Nephron (organoid): Measurements from ENCODE around the gene PTPRN2.

ENCODE experiments used
- H3K27ac Mint-ChIP-seq, 3 experiments: 2 replicates each; pipeline ENCODE4 v1.8.0; 2020; ENCODE audit warnings: mixed read lengths in 3 of 3, mild to moderate bottlenecking in 2 of 3, moderate library complexity in 1 of 3
- H3K27me3 Mint-ChIP-seq: 2 replicates; pipeline ENCODE4 v1.8.0; 2021; ENCODE audit warnings: low read depth, mild to moderate bottlenecking, moderate library complexity, mixed read lengths
- H3K36me3 Mint-ChIP-seq: 2 replicates; pipeline ENCODE4 v1.8.0; 2020; ENCODE audit warnings: low read depth, mixed read lengths
- H3K4me1 Mint-ChIP-seq: 2 replicates; pipeline ENCODE4 v1.8.0; 2020; ENCODE audit warnings: mixed read lengths
- H3K4me3 Mint-ChIP-seq, 3 experiments: 2 replicates each; pipeline ENCODE4 v1.8.0; 2020; ENCODE audit warnings: mild to moderate bottlenecking in 3 of 3, mixed read lengths in 3 of 3, moderate library complexity in 2 of 3
- H3K9me3 Mint-ChIP-seq: 2 replicates; pipeline ENCODE4 v1.8.0; 2020; ENCODE audit warnings: mixed read lengths
- TF ChIP-seq, protein P1 (sequence below), 3 experiments: fragments of 200-600 bp; sonication (generic); IDR thresholded peaks; one replicate each; pipeline ENCODE4 v1.5.0; 2021; ENCODE audit warnings: antibody characterized with exemption in 3 of 3; ENCODE audit not compliant: unreplicated experiment in 3 of 3

PTPRN2 gene

DNA sequence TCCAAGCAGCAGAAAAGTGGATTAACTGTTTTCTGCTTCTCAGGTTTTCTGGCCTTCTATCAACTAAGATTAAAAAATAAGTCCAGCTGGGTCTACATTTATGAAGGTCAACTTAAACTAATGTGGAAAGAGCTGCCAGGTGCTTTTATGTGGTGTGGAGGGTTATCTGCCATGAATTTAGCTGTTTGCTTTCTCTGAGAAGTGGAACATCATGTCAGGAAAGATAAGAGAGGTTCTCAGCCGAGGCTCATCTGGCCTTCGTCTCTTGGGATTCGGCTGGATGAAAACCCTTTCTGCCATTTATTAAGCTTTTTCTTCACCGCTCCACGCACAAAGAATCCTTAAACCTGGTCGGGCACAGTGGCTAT is 5.5 kb downstream of the PTPRN2 start:
- TF ChIP-seq, protein P1, sequence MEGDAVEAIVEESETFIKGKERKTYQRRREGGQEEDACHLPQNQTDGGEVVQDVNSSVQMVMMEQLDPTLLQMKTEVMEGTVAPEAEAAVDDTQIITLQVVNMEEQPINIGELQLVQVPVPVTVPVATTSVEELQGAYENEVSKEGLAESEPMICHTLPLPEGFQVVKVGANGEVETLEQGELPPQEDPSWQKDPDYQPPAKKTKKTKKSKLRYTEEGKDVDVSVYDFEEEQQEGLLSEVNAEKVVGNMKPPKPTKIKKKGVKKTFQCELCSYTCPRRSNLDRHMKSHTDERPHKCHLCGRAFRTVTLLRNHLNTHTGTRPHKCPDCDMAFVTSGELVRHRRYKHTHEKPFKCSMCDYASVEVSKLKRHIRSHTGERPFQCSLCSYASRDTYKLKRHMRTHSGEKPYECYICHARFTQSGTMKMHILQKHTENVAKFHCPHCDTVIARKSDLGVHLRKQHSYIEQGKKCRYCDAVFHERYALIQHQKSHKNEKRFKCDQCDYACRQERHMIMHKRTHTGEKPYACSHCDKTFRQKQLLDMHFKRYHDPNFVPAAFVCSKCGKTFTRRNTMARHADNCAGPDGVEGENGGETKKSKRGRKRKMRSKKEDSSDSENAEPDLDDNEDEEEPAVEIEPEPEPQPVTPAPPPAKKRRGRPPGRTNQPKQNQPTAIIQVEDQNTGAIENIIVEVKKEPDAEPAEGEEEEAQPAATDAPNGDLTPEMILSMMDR (IDR thresholded peaks at IDR 0.05; ENCODE audit: unreplicated experiment in 3 of 3) = no peak

DNA sequence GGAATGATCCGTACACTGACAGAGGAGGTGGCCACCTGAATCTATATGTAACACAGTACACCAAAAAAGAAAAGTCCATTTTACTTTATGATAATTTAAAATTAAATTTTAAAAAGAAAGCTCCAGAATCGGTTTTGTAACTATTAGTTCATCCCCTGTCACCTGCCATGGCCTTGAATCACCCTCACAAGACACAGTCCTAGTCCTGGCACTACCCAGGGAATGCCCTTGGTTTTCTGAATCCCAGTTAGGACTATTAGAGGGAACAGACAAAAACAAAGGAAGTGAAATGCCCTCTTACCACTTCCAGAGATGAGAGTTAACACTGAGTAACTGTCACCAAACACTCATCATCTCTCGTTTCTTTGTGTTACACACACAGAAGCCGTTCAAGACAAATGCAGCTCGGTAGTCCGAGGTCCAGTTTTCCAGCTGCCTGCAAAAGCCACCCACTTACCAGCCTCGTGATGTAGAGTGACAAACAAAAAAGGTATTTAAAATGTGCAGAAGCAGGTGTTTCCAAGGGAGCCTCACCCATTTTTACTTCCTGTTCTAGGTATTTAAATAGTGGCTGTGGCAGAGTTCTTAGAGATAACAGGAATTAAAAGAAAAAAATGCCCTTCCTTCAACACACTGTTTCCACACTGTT is 6.1 kb downstream of the PTPRN2 start:
- H3K27ac Mint-ChIP-seq = no peak overlapping the region

More for the DNA sequence above, 5.5 kb downstream of the PTPRN2 start:
- Mint-ChIP-seq H3K4me3 (no peak overlapping the region), H3K36me3 (no peaks in the 10 kb centered on the region), H3K9me3 (peaks cover 24% of the 10 kb centered on the region), H3K4me1 (no peaks in the 10 kb centered on the region), H3K27me3 (peaks cover 52% of the 10 kb centered on the region), H3K27ac (no peak overlapping the region)

GRCh38 chr7:158579662-158580646 is 7.7 kb downstream of the PTPRN2 start:
- TF ChIP-seq, protein P1 (IDR thresholded peaks at IDR 0.05; ENCODE audit: unreplicated experiment in 3 of 3) = no peak
- Mint-ChIP-seq H3K27me3 (peaks cover 36% of the 10 kb centered on the region), H3K36me3 (no peaks in the 10 kb centered on the region), H3K4me1 (no peaks in the 10 kb centered on the region), H3K9me3 (peaks cover 24% of the 10 kb centered on the region), H3K27ac (no peak overlapping the region), H3K4me3 (no peak overlapping the region)

More for the DNA sequence above, 6.1 kb downstream of the PTPRN2 start:
- Mint-ChIP-seq H3K36me3 (no peaks in the 10 kb centered on the region), H3K27me3 (peaks cover 52% of the 10 kb centered on the region), H3K4me1 (no peaks in the 10 kb centered on the region), H3K9me3 (peaks cover 24% of the 10 kb centered on the region), H3K4me3 (no peak overlapping the region)
- TF ChIP-seq, protein P1 (IDR thresholded peaks at IDR 0.05; ENCODE audit: unreplicated experiment in 3 of 3) = no peak

- no peaks in the 10 kb centered on the region for H3K4me1 Mint-ChIP-seq
Observed at GRCh38 chr7:158576050-158576762, 11.4 kb downstream of the PTPRN2 start.

GRCh38 chr7:158574308-158575036 is 13.2 kb downstream of the PTPRN2 start:
- Mint-ChIP-seq H3K4me3 (no peak overlapping the region), H3K27me3 (peaks cover 28% of the 10 kb centered on the region), H3K4me1 (no peaks in the 10 kb centered on the region), H3K9me3 (peaks cover 3% of the 10 kb centered on the region), H3K27ac (no peak overlapping the region), H3K36me3 (no peaks in the 10 kb centered on the region)
- TF ChIP-seq, protein P1 (IDR thresholded peaks at IDR 0.05; ENCODE audit: unreplicated experiment in 3 of 3) = no peak

More at GRCh38 chr7:158576050-158576762, 11.4 kb downstream of the PTPRN2 start:
- Mint-ChIP-seq H3K9me3 (peaks cover 19% of the 10 kb centered on the region), H3K27ac (no peak overlapping the region), H3K4me3 (no peak overlapping the region), H3K36me3 (no peaks in the 10 kb centered on the region), H3K27me3 (peaks cover 21% of the 10 kb centered on the region)
- TF ChIP-seq, protein P1 (IDR thresholded peaks at IDR 0.05; ENCODE audit: unreplicated experiment in 3 of 3) = no peak
